Measurements from ENCODE around the gene DYSF.

The DYSF gene

DNA sequence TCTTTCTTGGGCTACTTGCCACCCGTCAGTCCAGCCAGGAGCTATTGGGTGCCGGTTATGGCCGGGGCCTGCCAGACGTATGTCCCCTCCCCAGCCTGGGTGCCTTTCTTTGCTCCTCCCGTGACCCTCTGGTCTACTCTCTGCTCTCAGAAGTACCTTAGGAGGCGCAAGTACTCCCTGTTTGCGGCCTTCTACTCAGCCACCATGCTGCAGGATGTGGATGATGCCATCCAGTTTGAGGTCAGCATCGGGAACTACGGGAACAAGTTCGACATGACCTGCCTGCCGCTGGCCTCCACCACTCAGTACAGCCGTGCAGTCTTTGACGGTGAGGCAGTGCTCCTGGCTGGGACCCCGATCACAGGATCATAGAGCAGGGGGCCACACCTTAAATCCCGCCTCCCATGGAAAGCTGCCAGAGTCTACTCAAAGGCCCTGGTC is 99.5 kb downstream of the DYSF start:
- no peak for DNase-seq (ENCODE audit: low read depth in 2 of 2)

DNA sequence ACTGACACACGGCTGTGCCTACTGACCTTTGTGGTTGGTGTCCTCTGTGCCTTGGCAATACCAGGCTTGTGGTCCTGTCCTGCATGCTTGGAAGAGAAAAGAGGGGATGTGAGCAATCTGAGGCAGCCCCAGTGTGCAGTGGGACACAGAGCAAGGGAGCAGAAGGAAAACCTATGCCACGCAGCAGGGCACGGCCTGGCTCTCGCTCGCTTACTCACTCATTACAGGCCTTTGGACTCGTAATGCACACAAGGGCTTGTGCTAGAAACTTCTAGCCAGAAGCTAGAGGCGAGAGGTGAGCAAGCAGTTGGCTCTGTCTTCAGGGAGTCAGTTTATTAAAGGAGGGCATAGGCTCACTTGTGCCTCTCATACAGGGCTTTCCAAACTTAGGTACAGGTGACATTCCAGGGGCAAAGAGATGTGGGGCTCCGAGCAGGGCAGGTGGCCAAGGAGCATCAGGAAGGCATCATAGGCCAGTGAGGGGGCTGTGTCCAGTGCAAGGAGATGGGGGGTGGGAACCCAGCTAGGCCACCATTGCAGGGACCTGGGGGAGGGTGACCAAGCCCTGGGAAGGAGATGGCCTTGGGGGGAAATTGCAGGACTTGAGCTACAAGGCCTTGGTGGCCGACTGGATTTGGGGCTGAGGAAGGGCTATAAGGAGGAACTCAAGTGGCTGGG is 100.8 kb downstream of the DYSF start:
- DNase-seq (ENCODE audit: low read depth in 2 of 2): no peak

DNA sequence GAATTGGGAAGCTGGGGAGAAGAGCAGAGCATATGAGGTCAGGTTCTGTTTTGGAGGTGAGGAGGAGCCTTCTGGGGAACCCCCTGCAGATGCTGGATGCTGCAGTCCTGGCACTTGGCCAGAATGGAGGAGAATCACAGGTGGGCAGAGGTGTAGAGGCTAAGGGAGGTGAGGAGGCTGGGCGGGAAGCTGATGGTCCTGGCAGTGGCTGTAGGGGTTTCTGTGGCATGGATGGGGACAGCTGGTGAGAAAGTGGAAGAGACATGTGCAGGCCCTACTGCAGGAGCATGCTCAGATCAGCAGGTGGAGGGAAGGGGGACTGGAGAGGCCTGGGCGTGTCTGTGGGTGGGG is 101.3 kb downstream of the DYSF start:
- DNase-seq (ENCODE audit: low read depth in 2 of 2): no peak

DNA sequence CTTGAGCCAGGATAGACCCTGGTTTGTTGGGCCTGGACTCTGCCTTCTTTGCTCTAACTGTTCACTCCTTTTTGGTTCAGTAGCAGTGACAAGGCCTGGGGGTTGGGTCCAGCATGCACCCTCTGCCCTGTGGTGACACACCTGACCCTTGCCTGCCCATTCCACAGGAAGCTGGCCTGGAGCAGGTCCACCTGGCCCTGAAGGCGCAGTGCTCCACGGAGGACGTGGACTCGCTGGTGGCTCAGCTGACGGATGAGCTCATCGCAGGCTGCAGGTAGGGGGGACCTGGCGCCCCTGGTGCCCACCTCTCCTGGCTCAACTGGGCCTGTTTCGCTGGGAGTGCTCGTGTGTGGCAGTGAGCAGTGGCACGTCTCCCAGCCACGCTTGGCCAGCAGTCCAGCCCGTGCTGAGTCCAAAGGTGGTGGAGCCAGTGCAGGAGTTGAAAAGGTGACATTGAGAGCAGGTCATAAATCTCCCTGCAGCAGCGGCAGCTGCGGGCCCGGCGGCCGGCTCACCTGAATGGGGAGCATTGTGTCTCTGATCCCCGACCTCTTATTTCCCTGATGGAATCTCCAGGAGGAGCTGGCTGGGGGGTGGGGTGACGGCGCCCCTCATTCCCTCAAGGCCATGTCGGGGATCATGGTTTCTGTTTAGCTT is 102.6 kb downstream of the DYSF start:
- DNase-seq (ENCODE audit: low read depth in 2 of 2): no peak

DNA sequence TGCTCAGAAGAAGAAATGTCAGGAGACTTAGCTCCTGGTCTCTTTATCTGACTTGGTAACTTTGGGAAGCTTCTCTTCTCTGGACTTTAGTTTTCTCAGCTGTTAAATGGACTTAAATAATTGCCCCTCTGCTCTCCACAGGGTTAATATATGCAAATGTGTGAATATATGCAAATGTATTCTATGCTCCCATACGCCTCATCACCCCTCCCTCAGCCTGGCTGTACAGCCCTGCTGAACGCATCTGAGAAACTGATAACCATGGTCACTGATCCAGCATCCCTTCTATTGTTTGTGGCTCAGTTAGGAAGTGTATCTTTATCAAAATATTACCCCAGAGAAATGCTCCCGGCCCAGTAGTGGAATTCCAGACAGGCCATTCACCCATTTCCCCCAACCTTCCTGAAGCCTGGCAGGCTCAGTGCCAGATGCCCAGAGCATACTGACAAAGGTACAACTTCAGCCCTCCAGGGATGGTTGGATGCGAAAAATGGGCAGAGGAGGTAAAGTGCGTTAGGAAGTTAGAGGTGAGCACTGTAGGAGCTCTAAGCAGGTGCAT is 103.4 kb downstream of the DYSF start:
- no peak for DNase-seq (ENCODE audit: low read depth in 2 of 2)

DNA sequence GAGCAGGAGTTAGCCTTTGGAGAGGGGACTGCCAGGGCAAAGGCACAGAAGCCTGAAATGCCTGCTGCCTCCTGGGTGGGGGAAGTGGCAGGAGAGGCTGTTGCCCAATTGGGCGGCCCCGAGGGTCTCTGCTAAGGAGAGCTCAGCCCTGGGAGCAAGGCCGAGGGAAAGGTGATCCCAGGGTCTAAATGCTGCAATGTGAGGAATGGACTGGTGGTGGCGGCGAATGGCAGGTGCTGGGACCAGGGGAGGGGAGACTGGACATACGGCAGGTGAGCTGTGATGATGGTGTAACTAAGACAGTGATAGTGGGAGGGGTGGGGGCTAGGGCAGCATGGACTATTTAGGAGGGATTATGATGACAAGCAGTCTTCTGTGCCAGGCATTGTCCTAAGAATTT is 104.0 kb downstream of the DYSF start:
- DNase-seq (ENCODE audit: low read depth in 2 of 2): no peak

DNA sequence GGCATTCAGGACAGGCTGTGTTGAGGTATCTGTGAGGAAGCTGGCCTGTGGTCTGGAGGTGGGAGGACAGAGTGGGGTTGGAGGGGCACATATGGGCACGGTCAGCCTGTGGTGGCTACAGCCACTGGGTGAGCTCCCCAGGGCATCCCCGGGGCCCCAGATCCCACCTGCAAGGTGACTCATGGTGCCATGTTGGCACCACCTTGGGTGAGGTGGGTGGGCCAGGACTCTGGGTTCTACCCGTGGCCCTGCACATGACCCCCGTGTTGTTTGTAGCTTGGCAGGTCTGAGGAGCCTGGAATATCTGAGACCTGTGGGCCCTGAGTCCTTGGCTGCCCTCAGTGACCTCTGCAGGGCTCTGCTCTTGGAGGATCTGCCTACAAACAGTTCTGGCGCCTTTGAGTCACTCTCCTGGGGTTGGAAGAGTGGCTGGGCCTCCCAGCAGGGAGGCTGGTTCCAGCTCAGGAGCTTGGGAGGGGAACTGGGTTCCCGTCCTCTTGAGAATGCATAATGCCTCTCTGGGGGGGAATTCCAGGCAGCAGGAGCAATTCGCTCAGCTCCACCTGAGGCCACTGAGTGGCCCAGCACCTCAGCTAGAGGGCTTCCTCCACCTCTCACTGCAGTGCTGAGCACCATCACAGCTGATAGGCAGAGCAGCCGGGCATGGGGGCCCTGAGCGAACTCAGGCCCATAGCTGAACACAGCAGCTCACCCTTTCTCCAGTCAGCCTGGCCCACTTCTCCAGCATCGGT is 105.1 kb downstream of the DYSF start:
- no peak for DNase-seq (ENCODE audit: low read depth in 2 of 2)

DNA sequence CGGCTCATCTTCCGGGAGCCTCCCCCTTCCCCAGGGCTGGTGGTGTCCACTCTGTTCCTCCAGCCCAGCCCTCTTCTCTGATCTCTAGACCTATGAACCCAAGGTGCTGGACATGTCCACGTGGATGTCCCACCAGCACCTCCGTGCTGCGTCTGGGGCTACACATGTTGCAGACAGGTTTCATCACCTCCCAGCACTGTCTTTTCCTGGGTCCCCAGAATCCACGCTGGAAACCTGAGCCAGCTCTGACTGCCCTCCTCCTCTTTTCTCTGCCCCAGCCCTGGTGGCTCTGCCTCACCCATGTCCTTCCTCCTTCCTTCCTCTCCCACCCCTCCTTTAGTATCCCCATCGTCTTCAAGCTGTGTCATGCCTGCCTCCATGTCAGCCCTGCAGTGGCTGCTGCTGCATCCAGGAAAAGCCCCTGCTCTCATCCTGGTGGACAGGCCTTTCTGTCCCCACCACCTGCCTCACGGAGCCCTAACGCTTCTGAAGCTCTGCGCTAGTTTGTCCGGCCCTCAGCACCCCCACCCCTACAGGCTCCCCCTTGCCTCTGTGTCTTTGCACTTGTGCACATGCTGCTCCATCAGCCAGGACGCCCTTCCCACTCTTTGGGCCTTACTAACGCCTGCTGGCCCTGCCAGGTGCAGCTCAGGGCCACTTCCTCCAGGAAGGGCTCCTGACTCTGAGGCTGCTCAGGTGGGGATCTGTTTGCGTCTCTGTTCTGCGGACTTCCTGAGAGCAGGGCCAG is 105.9 kb downstream of the DYSF start:
- no peak for DNase-seq (ENCODE audit: low read depth in 2 of 2)

DNA sequence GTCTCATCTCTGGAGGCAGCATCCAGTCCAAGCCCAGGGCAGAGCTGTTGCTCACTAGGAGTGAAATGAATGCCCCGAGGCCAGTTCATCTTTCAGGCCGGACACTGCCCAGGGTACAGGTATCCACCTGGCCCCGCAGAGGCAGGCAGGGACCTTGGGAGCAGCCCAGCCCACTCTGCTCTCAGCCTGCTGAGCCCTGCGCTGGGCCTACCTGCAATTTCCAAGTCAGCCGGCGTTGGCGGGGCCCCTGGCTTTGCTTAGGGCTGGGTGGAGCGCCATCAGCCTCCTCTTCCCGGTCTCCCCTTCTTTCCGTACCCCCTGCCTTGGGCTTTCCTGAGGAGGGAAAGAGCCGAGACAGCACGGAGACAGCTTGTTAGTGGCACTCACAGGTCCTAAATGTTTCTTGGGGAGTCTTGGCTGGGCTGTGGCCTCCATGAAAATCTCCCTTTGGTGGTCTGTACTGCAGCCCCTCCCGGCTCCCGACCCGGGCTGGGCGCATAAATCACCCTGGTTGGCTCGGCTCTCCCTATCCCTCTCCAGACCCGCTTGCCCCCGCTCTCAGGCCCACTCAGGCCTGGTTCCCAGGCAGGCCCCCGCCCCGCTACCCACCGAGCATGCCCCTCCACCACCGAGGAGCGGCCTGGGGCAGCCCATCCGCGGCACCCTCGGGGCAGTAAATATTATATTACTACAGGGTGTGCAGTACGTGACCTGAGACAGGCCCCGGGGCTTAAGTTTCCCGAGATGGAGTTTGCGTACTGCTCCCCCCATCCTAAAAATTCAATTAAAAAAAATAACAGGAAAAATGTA is 106.7 kb downstream of the DYSF start:
- no peak for DNase-seq (ENCODE audit: low read depth in 2 of 2)

DNA sequence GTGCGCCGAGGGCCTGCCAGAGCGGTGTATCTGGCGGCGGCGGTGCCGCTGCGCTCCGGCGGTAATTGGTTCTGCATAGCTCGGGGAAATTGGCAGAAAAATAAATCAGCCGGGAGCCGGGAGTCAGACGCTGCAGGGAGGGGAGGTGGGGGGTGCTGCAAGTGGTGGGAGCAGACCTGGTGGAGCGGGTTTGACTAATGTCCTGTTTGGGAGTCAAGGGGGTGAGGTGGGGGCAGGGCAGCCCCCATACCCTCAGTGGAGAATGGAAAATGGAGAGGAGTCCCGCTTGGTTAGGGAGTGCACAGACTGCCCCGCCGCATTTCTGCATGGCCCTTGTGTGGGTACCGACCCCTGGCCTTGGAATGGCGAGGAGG is 107.3 kb downstream of the DYSF start:
- DNase-seq (ENCODE audit: low read depth in 2 of 2): no peak

DNA sequence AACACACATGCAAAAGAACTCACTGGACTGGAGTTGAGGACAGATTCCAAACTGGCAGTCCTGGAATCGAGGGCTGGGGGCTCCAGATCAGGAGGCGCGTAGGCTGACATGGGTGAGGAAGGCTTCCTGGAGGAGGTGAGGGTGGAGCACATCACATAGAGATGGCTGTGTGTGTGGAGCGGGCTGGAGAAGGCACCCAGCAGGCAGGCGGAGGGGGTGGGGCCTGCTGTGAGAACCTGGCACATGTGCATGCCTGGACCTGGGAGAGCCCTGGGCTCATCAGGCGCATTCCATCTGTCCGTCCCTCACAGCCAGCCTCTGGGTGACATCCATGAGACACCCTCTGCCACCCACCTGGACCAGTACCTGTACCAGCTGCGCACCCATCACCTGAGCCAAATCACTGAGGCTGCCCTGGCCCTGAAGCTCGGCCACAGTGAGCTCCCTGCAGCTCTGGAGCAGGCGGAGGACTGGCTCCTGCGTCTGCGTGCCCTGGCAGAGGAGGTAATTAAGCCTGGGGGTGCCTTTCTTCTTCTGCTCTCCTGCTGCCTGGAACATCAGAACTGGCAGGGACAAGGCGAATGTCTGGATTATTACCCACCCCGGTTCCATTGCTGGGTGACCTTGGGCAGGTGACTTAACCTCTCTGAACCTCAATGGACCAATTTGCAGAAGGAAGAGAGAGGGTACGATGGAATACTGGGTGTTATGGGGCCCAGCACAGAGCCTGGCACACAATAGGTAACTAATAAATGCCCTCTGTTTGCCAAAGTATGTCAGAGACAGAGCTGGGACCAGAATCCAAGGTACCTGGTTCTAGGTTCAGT is 108.3 kb downstream of the DYSF start:
- no peak for DNase-seq (ENCODE audit: low read depth in 2 of 2)

DNA sequence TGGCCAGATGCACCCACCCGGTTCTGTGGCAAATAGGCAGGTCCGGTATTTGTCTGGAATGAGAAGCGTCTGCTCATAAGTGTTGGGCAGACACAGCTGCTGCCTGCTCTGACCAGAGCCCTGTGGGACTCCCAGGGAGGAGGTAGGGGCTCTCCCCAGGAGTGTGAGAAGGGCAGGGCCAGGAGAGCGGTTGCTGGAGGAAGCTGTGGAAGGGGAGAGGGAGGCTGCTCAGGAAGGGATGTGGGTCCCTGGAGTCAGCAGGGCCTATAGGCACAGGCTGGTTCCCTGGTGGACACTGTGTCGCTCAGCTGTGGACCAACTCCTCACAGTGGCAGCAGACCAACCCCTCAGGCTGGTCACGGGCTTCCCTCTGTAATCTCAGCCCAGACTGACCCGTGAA is 109.2 kb downstream of the DYSF start:
- DNase-seq (ENCODE audit: low read depth in 2 of 2): no peak

DNA sequence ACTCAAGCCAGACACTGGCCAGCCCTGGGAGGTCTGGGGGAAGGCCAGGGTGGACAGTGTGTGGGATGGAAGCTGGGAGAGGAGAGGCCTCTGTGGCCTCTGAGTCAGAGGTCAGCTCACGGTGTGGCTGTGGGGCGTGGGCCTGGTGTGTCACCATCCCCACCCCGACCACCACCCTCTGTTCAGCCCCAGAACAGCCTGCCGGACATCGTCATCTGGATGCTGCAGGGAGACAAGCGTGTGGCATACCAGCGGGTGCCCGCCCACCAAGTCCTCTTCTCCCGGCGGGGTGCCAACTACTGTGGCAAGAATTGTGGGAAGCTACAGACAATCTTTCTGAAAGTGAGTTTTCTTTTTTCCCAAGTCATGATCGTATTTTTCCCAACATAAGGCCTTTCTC is 110.5 kb downstream of the DYSF start:
- DNase-seq (ENCODE audit: low read depth in 2 of 2): no peak

DNA sequence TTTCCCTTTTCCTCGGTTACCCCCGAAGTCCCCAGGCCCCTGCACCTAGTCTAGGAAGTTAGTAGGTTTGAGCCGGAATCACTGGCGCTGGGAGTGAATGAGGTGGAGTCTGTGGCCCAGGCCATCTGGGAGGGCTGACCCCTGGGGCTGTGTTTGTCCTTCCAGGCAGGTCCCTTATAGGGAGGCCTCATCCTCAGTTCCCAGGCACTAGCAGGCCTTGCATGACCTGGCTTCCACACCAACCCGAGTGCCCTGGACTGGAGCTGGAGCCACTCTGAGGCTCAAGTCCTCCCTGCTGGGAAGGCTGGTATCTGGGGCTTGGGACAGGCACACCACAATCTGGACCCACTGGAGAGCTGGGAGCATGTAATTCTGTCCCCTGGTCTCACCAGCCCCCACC is 111.0 kb downstream of the DYSF start:
- no peak for DNase-seq (ENCODE audit: low read depth in 2 of 2)

DNA sequence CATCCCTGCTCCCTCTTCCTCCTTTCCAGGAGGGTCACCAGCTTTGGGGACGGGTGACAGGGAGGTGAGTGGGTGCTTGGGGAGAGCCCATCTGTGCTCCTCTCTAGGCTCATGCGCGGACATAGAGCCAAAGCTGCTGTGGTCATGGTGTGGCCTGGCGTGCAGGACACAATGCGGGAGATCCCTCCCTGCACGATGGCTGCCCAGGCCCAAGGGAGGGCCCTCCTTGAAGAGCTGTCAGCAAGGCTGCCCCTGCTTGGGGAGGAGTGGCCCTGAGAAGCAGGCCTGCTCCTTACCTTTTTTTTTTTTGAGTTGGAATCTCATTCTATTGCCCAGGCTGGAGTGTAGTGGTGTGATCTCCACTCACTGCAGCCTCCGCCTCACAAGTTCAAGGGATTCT is 111.4 kb downstream of the DYSF start:
- DNase-seq (ENCODE audit: low read depth in 2 of 2): no peak

DNA sequence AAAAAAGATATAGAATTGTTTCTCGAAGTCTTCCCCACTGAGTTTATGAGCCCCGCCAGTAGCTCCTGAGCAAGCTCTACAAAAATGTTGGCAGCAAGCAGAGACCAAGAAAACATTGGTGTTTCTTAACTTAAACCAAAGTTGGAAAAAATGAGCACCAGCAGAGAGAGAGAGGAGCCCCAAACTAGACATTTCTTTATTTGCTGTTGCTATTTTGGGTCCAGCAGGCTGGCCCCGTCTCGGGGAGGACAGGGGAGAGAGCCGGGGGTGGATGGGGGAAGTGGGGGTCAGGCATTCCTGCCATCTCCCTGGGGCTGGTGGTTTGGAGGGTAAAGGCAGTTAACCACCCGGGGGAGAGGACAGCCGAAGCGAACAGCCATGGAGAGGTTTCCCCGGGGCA is 113.0 kb downstream of the DYSF start:
- no peak for DNase-seq (ENCODE audit: low read depth in 2 of 2)

DNA sequence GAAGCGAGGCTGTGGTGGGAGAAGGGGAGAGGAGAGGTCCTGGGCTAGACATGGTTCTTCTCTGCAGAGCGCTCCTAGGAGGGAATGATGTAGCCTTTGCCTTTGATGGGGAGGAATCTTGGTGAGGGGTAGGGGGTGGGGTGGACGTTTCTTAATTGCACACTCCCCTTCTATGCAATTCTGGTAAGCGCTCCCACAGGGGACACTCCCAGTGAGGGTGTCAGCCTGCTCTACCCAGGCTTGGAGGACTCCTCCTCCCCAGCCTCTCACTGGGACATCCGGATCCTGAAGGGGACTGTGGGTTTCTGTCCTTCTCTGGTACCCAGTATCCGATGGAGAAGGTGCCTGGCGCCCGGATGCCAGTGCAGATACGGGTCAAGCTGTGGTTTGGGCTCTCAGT is 114.3 kb downstream of the DYSF start:
- DNase-seq (ENCODE audit: low read depth in 2 of 2): no peak

DNA sequence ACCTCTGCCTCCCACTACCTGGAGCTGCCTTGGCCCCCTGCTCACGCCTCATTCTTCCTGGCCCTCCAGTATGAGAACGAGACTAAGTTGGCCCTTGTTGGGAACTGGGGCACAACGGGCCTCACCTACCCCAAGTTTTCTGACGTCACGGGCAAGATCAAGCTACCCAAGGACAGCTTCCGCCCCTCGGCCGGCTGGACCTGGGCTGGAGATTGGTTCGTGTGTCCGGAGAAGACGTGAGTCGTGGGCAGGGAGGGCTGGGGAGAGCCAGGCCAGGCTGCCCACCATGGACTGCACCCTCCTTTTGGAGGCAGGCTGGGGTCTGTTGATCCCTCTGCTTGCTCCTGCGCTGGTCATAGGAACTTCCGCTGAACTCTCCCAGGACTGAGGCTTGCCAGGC is 114.7 kb downstream of the DYSF start:
- DNase-seq (ENCODE audit: low read depth in 2 of 2): no peak

DNA sequence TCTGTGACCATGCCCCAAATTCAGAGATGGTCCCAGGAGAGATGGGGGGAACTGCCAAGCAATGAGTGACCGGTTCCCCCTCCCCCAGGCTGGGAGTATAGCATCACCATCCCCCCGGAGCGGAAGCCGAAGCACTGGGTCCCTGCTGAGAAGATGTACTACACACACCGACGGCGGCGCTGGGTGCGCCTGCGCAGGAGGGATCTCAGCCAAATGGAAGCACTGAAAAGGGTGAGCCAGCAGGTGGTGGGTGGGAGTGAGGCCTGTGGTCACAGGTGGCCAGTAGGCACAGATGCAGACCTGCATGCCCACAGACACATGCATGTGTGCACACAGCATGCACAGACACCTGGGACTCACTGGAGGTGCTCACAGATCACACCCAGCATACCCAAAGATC is 117.2 kb downstream of the DYSF start:
- DNase-seq (ENCODE audit: low read depth in 2 of 2): no peak

DNA sequence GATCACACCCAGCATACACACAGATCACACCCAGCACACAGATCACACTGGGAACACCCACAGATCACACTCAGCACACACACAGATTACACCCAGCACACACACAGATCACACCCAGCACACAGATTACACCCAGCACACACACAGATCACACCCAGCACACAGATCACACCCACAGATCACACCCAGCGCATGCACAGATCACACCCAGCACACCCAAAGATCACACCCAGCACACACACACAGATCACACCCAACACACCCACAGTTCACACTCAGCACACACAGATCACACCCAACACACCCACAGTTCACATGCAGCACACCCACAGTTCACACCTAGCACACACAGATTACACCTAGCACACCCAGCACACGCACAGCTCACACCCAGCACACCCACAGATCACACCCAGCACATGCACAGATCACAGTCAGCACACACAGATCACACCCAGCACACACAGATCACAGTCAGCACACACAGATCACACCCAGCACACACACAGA is 117.6 kb downstream of the DYSF start:
- DNase-seq (ENCODE audit: low read depth in 2 of 2): no peak
